Panc1 (cell line): ENCODE results near the gene ROPN1L. TPM values are rescaled to one million over a fixed set of nuclear protein-coding genes. Genes with fewer than 3 reads are reported as not detected.

Experiments used
- ATAC-seq: fragments of 200-7000 bp; cut with Tn5 transposase; 2 replicates; pipeline ENCODE4 v1.9.1; 2020; ENCODE audit warnings: mild to moderate bottlenecking, moderate library complexity
- BruUV-seq: library from RNA; stranded (reverse); fragments of 400-500 nt; replicated peaks from 2 replicates; lab custom pipeline; 2021; lab: Mats Ljungman, UMichigan
- CTCF ChIA-PET: fragments of 300-600 bp; sonication (Branson Sonifier 250); formaldehyde crosslinking; loops from one replicate; lab custom pipeline; 2022; ENCODE audit warnings: antibody characterized with exemption; lab: Charles Lee
- POLR2A ChIA-PET: fragments of 300-600 bp; sonication (Branson Sonifier 250); formaldehyde crosslinking; loops from one replicate; lab custom pipeline; 2022; ENCODE audit warnings: antibody characterized with exemption; lab: Charles Lee
- DNase-seq: peaks from one replicate; pipeline ENCODE4 v3.0.0-alpha.2; 2010; ENCODE audit warnings: low read depth, low spot score
- H3K27ac ChIP-seq: 2 replicates; pipeline ENCODE4 v1.5.1; 2011; ENCODE audit warnings: mild to moderate bottlenecking, low read length, inconsistent platforms
- H3K27me3 ChIP-seq: fragments of 200-500 bp; sonication (Bioruptor generic); 2 replicates; pipeline ENCODE4 v1.6.0; 2014; ENCODE audit warnings: low read length, inconsistent platforms; ENCODE audit not compliant: control insufficient read depth, insufficient read depth
- H3K36me3 ChIP-seq: fragments of 200-500 bp; sonication (Bioruptor generic); 2 replicates; pipeline ENCODE4 v1.5.1; 2014; ENCODE audit warnings: inconsistent platforms, mild to moderate bottlenecking, low read length, moderate library complexity; ENCODE audit not compliant: control insufficient read depth, insufficient read depth
- H3K4me1 ChIP-seq: 2 replicates; pipeline ENCODE4 v1.5.1; 2011; ENCODE audit warnings: inconsistent platforms, mild to moderate bottlenecking, low read length, moderate library complexity; ENCODE audit not compliant: control insufficient read depth, insufficient read depth
- H3K4me3 ChIP-seq, 2 experiments: 2 replicates each; pipeline ENCODE4 v1.5.1; 2011 to 2012; ENCODE audit warnings: low read depth in 2 of 2, low read length in 2 of 2, mild to moderate bottlenecking in 2 of 2, inconsistent platforms in 1 of 2, moderate library complexity in 1 of 2
- H3K9me3 ChIP-seq: fragments of 200-500 bp; sonication (Bioruptor generic); 2 replicates; pipeline ENCODE4 v1.5.1; 2014; ENCODE audit warnings: low read depth, mild to moderate bottlenecking, inconsistent platforms, low read length, moderate library complexity; ENCODE audit not compliant: control insufficient read depth, insufficient read depth
- CTCF ChIP-seq: fragments of 450-650 bp; IDR thresholded peaks from 2 replicates; pipeline ENCODE4 v1.5.1; 2017; ENCODE audit warnings: mild to moderate bottlenecking
- POLR2AphosphoS5 ChIP-seq: IDR thresholded peaks from 2 replicates; pipeline ENCODE4 v1.6.1; 2012; ENCODE audit warnings: mild to moderate bottlenecking, low read depth, low read length, moderate library complexity
- SIN3A ChIP-seq: IDR thresholded peaks from 2 replicates; pipeline ENCODE4 v1.6.1; 2012; ENCODE audit warnings: low read depth, mild to moderate bottlenecking, low read length, moderate library complexity, borderline replicate concordance; ENCODE audit not compliant: insufficient read depth
- TCF7L2 ChIP-seq: IDR thresholded peaks from 2 replicates; pipeline ENCODE4 v1.6.1; 2011; ENCODE audit warnings: mild to moderate bottlenecking, low read depth, low read length, inconsistent platforms
- in situ Hi-C: cut with HindIII; loops from 2 replicates; pipeline ENCODE4 v1.10.0; 2016; ENCODE audit warnings: low sequenced_read_pairs, low pct_unique_long_range_greater_than_20kb
- intact Hi-C: fragments of 100-400 bp; cut with micrococcal nuclease; formaldehyde crosslinking; loops from one replicate; pipeline ENCODE4 v1.10.0; 2022; ENCODE audit not compliant: unreplicated experiment
- total RNA-seq: library from RNA; stranded (reverse); gene quantifications from one replicate; pipeline ENCODE4 v1.2.1, GENCODE V29; 2021; ENCODE audit not compliant: unreplicated experiment
- TF ChIP-seq, protein P1 (sequence below), 2 experiments: IDR thresholded peaks; 2 replicates each; pipeline ENCODE4 v1.6.1; 2011 to 2012; ENCODE audit warnings: low read depth in 2 of 2, control low read depth in 1 of 2, low read length in 1 of 2, mild to moderate bottlenecking in 1 of 2, moderate library complexity in 1 of 2; ENCODE audit not compliant: insufficient read depth in 1 of 2

Gene ROPN1L
- total RNA-seq, 1 experiment from 2014 or later, result 3.0 TPM

DNA sequence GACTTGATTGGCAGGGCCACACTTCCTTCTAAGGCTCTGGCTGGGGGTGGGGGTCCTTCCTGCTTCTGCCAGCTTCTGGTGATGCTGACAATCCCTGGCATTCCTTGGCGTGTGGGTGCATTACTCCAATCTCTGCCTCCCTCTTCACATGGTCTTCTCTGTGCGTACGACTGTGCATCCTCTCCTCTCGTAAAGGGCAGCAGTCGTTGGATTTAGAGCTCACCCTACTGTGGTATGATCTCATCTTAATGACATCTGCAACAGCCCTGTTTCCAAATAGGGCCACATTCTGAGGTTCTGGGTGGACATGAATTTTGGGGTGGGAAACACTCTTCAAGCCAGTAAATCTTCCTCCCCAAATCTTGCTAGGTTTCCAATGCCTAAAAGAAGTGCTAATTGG is 36.8 kb downstream of the ROPN1L start:
- Histone ChIP-seq H3K27me3 (no peaks in the 10 kb centered on the region), H3K36me3 (no peaks in the 10 kb centered on the region), H3K4me1 (0 out of 2 replicates have a peak, but pooled peaks cover 2% of the 10 kb centered on the region), H3K9me3 (no peaks in the 10 kb centered on the region), H3K4me3 (no peak overlapping the region), H3K27ac (no peak overlapping the region)
- intact Hi-C loops (no loop called here), in situ Hi-C loops (no loop called here)
- BruUV-seq, result no TSS peak
- DNase-seq (no peak), ATAC-seq (no peak)
- TF ChIP-seq POLR2AphosphoS5 (no peak), CTCF (no peak), TCF7L2 (no peak), SIN3A (no peak)
- TF ChIP-seq, protein P1, sequence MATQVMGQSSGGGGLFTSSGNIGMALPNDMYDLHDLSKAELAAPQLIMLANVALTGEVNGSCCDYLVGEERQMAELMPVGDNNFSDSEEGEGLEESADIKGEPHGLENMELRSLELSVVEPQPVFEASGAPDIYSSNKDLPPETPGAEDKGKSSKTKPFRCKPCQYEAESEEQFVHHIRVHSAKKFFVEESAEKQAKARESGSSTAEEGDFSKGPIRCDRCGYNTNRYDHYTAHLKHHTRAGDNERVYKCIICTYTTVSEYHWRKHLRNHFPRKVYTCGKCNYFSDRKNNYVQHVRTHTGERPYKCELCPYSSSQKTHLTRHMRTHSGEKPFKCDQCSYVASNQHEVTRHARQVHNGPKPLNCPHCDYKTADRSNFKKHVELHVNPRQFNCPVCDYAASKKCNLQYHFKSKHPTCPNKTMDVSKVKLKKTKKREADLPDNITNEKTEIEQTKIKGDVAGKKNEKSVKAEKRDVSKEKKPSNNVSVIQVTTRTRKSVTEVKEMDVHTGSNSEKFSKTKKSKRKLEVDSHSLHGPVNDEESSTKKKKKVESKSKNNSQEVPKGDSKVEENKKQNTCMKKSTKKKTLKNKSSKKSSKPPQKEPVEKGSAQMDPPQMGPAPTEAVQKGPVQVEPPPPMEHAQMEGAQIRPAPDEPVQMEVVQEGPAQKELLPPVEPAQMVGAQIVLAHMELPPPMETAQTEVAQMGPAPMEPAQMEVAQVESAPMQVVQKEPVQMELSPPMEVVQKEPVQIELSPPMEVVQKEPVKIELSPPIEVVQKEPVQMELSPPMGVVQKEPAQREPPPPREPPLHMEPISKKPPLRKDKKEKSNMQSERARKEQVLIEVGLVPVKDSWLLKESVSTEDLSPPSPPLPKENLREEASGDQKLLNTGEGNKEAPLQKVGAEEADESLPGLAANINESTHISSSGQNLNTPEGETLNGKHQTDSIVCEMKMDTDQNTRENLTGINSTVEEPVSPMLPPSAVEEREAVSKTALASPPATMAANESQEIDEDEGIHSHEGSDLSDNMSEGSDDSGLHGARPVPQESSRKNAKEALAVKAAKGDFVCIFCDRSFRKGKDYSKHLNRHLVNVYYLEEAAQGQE (IDR thresholded peaks at IDR 0.05; ENCODE audit: insufficient read depth in 1 of 2, low read depth in 2 of 2, low read length in 1 of 2), result no peak
- CTCF ChIA-PET, result interaction anchor here (0.6 kb wide), 1 partner anchor 129 kb away, joined by 5 read pairs; no protein-coding TSS in a partner anchor
- POLR2A ChIA-PET, result no interaction called here

DNA sequence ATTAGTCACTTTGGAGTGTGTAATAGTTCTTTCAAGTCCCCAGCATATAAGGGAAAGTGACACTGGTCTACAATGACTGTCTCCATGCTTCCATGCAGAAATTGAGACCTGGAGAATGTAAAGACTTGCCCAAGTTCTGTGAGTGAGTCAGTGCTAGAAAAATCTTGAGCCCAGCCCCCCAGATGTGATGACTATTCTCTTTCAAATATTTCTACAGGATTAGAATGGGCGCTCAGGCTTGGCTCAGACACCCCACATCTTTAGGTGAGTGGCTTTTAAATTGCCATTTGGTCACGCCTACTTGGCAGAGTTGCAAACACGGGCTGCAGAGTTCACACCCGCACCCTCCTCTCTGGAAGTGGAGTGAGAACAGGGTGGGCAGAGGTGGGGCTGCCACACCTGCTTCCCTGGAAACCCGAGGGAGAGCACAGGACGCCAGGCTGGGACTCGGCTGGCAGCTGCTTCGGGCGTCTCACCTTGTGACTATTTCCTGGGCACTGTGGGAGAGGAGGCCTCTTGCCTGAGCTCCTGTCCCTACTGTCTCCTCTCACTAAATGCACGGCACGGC is 37.6 kb downstream of the ROPN1L start:
- Histone ChIP-seq H3K4me3 (no peak overlapping the region), H3K27ac (no peak overlapping the region), H3K27me3 (no peaks in the 10 kb centered on the region), H3K9me3 (no peaks in the 10 kb centered on the region), H3K36me3 (no peaks in the 10 kb centered on the region), H3K4me1 (0 out of 2 replicates have a peak, but pooled peaks cover 2% of the 10 kb centered on the region)
- in situ Hi-C loops, result no loop called here
- intact Hi-C loops, result no loop called here
- no peak for ATAC-seq
- TF ChIP-seq POLR2AphosphoS5 (no peak), CTCF (no peak), SIN3A (no peak), TCF7L2 (no peak)
- TF ChIP-seq, protein P1 (IDR thresholded peaks at IDR 0.05; ENCODE audit: insufficient read depth in 1 of 2, low read depth in 2 of 2, low read length in 1 of 2), result no peak
- ChIA-PET POLR2A (no interaction called here), CTCF (no interaction called here)
- no peak for DNase-seq
- no TSS peak for BruUV-seq
